Dermis blood vessel endothelial cell (primary cell): Measurements from ENCODE around the gene INTS1. TPM values are rescaled to one million over a fixed set of nuclear protein-coding genes. Genes with fewer than 3 reads are reported as not detected.
A peak's percentile ranks its signal among the peaks of the same experiment; 100 is the strongest.

Source experiments
- DNase-seq: peaks from one replicate; pipeline ENCODE4 v3.0.0; 2010
- total RNA-seq: library from RNA; depleted of rRNA; stranded (reverse); fragments of >200 nt; gene quantifications from 2 replicates; pipeline ENCODE4 v1.2.3, GENCODE V29; 2014

The INTS1 gene
- total RNA-seq, 1 donor from 2014 or later: 44.6 TPM

- no peak for DNase-seq
Measured at GRCh38 chr7:1541431-1542162, 37.4 kb upstream of the INTS1 start.

DNA sequence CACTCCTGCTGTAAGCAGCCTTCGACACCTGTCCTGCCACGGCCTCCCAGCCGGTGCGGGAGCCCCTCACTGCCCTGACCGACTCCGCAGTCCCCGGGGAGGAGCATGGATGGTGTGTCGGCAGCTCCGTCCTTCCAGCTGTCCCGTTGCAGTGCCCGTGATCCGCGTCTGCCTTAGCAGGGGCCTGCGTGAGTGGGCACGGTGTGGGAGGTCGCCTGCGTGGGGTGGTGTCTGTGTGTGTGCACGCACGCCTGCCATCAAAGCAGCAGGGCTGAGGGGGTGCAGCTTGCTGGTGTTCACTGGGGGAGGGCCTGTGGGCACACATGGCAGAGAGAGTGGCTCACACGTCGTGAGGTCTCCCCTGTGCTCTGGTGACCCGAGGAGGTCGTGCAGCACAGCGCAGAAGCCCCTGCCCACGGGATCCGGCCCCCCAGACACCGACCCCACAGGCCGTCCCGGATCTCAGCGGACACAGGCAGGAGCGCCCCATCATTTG, 36.6 kb upstream of the INTS1 start:
- DNase-seq: no peak

DNA sequence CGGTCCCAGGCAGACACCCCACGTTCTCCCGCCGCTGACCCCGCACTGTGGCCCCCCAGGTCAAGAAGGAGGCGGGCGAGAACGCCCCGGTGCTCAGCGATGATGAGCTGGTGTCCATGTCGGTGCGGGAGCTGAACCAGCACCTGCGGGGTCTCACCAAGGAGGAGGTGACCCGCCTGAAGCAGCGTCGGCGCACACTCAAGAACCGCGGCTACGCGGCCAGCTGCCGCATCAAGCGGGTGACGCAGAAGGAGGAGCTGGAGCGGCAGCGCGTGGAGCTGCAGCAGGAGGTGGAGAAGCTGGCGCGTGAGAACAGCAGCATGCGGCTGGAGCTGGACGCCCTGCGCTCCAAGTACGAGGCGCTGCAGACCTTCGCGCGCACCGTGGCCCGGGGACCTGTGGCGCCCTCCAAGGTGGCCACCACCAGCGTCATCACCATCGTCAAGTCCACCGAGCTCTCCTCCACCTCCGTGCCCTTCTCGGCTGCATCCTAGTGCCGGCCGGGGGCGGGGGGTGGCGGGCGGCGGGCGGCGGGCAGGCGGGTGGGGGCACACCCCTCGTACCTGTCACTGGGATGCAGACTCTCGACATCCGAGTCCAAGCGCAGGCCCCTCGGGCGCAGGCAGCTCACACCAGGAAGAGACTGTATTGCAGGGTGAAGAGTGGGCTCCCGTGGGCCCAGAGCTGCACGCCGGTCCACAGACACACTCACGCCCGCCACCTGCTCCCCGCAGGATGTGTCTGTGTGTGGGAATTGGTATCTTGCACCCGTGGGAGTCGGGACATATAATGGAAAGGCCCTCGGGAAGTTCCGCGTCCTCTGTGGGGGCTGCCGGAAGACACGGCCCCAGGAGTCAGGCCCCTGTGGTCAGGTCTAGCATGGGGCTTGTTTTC, 35.9 kb upstream of the INTS1 start:
- DNase-seq: no peak

DNA sequence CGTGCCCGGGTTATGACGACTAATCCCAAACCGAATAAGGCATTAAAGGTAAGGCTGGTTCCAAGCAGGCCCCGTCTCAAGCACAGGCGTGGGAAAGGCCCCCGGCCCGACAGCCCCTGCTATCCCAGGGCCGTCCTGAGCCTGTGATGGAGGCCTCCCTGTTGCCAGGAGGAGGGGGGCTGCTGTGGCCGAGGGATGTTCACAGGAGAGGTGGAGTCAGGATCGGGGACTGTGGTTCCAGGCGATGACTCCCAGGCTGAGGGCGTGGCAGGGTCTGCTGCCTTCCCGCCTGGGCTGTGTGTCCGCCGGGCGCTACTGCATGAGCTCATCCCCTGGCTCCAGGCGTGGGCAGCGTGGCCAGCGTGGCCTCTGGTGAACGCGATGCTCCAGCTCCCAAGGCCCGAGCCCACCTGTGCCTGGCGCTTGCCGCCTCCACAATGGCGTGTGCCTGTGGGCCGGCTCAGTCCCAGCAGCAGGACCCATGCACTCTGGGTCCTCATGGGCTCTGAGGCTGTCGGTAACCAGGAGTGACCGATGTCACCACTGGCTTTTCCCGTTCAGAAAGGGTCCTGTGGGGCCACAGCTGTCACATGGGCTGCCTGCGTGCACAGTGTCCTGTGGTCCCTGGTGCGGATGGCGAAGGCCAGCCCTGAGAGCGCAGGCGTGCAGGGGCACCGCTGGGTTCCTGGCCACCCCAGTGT, 35.1 kb upstream of the INTS1 start:
- DNase-seq: no peak

GRCh38 chr7:1538544-1539180, 34.5 kb upstream of the INTS1 start:
- DNase-seq: peak; percentile 42

DNA sequence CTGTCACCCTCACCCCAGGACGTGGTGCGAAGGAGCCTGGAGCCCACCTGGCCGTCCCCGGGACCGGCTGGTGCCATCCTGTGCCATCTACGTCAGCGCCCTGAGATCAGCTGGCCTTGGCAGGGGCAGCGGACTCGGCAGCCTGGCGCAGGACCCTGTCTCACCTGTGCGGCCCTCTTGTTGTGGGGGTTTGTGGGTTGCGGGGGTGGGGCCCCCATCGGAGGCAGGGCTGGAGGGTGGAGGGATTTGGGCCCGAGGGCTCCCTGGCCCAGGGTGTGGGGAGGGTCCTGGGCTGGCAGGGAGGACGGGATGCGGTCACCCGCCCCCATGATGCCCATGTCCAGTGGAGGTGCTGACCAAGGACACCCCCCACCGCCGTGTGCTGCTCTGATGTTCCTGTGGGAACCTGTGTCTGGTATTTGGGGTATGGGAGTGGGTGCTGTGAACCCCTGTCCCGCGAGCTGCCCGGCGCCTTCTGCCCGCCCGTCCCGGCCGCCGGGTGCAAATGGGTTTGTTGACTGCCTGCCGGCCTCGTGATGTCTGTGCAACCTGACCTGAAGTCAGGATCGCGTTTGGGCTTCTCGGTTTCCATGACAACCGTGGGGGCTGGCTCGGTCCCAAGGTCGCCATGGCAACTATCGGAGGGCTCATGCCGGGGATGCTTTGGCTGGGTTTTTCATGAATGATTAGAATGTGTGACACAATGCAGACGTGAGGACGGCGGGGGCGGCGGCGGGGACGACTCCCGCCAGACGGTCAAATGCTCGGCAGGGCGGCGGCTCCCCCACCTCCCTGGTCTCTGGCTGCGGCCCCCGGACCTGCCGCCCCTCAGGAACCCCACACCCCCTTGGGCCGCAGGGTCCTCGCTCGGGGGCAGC, 33.6 kb upstream of the INTS1 start:
- DNase-seq: peak; percentile 99

- peak; percentile 99 for DNase-seq
Measured at GRCh38 chr7:1536743-1537534, 32.8 kb upstream of the INTS1 start.

- DNase-seq: no peak
Measured at GRCh38 chr7:1536455-1536742, 32.2 kb upstream of the INTS1 start.

DNA sequence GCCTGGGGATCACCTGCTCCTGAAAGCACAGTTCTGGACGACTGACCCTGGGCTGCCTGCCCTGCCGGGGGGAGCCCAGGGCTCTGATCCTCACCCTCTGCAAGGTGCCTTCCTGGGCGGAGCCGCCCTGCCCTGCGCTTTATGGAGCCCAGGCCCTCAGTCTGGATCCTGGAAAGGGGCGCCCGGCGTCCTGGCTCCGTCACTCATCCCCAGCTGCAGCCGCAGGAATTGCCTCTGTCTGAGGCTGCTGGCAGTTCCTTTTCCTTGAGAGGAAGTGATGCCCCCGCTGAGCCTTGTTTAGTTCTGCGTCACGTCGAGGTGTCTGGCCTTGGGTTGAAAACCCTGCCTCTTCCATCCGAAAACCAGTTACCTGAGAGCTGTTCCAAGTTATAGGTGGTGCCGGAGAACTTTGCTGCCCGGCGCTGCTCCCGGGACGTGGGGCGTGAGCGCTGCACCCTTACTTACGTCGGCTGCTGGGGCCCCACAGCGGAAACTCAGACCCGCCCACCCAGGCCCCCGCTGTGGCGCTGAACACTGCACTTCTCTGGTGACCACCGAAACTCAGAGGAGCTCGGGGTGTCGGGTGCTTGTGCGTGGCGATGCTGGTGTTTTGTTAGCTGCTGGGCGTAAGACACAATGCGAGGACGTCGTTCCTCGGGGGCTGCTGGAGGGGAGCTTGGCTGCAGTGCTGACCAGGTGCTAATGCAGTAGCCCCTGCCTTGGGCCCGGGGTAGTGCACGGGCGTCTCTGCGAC, 31.7 kb upstream of the INTS1 start:
- peak; percentile 80 for DNase-seq

GRCh38 chr7:1535100-1535458, 30.9 kb upstream of the INTS1 start:
- DNase-seq: no peak

DNA sequence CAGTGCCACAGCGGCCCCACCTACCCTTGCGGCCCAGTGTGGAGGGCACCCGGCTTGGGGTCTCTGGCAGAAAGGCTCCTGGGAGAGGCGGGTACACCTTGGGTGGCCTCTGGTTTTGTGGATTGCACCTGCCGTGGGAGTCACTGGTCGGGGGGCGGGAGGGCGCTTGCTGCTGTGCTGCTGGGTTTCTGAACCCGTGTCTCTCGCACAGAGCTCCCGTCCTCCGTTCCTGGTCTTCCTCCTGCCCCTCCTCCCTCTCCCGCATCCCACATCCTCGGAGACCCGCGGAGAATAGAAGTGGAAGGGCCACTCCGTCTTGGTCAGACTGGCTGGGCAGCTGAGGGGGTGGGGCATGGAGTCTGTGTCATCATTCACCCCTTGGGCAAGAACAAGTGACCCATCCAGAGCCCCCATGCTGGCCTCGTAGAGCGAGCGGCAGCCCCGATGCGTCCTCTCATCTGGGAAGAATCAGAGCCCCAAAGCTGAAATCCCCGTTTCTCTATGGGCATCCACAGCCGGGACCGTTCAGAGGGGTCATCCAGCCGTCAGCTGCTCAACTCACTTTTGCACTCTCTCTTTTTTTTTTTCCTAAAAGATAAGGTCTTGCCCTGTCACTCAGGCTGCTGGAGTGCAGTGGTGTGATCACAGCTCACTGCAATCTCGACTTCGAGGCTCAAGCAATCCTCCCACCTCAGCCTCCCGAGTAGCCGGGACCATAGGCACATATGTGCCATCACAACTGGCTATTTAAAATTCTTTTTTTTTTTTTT, 30.3 kb upstream of the INTS1 start:
- no peak for DNase-seq

GRCh38 chr7:1533547-1534329, 29.5 kb upstream of the INTS1 start:
- peak; percentile 91 for DNase-seq

- DNase-seq: no peak
Measured at GRCh38 chr7:1533255-1533546, 29.0 kb upstream of the INTS1 start.

GRCh38 chr7:1532456-1533254, 28.5 kb upstream of the INTS1 start:
- DNase-seq: peak; percentile 95

GRCh38 chr7:1531979-1532455, 27.8 kb upstream of the INTS1 start:
- no peak for DNase-seq

DNA sequence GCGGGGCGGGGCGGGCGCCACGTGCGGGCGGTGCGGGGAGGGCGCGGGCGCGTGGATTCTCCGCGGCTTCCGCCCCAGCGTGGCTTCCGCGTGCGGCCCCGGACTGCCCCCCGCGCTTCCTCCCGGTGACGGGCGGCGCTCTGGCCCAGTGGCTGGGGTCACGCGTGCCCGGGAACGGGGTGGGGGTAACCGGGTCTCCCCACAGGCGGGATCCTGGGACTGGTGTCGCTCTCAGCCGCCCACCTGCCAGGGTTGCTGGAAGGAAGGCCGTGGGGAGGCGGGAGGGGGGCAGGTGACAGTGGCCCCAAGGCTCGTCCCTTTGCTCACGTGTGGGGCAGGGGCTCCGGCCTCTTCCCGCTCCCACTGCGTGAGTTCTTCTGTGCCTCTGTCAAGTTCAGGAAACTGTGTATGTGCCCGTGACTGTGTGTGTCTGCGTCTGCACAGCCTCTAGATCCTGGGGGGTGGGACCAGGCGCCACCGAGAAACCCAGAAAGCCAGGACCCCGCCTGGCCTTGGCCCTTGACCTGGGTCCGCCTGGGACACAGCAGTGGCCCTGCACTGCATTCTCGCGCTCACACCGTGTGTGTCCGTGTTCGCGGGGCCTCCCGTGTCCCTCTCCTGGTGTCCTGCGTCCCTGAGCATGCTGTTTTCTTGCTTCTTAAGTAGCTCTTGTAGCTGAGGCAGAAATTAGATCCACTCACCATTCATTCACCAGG, 27.2 kb upstream of the INTS1 start:
- peak; percentile 59 for DNase-seq

DNA sequence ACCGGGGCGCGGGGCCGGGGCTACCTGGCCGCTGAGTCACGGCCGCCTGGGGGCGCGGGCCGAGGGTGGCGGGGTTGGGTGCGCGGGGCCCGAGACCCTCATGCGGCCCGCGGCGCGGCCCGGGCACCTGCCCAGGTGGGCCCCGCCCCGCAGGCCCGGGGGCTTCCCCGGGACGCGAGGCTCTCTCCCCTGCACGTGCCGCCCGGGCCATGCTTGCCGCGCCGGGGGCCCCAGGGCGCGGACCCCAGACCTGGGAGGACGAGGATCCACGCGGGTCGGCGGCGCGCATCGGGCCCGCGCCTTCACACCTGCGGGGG, 26.7 kb upstream of the INTS1 start:
- no peak for DNase-seq
